GM18951 (cell line): Measurements from ENCODE around the gene NPFFR1.

ENCODE experiments used
- POLR2A ChIP-seq: IDR thresholded peaks from 4 replicates; pipeline ENCODE4 v1.6.1; 2011; ENCODE audit warnings: mild to moderate bottlenecking; ENCODE audit not compliant: insufficient read length, insufficient read depth; ENCODE audit errors: extremely low read depth
- in situ Hi-C: fragments of 300-500 bp; cut with MboI; formaldehyde crosslinking; loops from one replicate; pipeline ENCODE4 v1.12.0; 2022; ENCODE audit warnings: low sequenced_read_pairs, mixed read lengths, inconsistent platforms; ENCODE audit not compliant: unreplicated experiment

Gene NPFFR1

GRCh38 chr10:70283445-70284399 is at the start of gene NPFFR1:
Gene NPFFR1, minus strand, starts transcription at chr10:70284004. Its CDS starts 328 bp downstream, at chr10:70283676.
- in situ Hi-C loops, result no loop called here
- no peak for TF ChIP-seq POLR2A

GRCh38 chr10:70333268-70333667 is 49.5 kb upstream of the NPFFR1 start:
- in situ Hi-C loops, result no loop called here
- TF ChIP-seq POLR2A, result no peak

DNA sequence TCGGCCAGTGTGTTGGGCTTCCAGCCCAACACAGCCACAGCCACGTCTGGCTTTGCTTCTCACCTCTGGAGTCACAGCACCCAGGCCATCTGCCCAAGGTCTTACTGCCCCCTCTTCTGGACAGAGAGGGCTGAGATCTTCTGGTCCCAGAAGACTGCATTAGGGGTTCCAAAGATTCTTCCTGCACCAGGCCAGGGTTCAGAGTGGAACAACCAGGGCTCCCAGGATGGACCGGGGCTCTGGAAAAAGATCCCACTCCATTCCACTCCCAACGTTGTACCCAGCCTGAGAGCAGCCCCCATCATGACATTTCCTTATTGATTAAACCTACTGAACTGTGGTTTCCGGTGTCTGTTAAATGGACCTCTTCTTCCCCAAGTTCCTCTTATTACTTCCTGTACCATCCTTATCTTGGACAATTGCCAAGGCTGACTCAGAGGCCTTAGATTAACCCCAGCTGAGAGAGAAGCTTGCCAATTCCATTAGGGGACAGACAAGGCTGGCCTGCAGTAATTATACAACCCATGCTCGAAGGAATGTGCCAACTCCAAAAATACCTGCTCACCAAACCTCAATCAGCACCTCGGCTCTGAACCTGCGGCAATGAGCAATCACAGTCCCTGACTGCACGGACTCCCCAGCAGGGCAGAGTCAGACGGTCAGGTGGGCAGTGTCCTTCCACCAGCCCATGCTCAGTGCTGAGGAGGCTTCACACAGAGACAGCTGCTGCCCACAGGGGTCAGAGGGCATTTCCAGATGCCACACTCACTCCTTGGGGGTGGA is 47.9 kb upstream of the NPFFR1 start:
- TF ChIP-seq POLR2A, result no peak

GRCh38 chr10:70331160-70331485 is 47.3 kb upstream of the NPFFR1 start:
- no peak for TF ChIP-seq POLR2A
- in situ Hi-C loops, result no loop called here

More for the DNA sequence above, 47.9 kb upstream of the NPFFR1 start:
- in situ Hi-C loops, result no loop called here

- no peak for TF ChIP-seq POLR2A
- in situ Hi-C loops, result no loop called here
Observed at GRCh38 chr10:70330671-70331070, 46.9 kb upstream of the NPFFR1 start.

DNA sequence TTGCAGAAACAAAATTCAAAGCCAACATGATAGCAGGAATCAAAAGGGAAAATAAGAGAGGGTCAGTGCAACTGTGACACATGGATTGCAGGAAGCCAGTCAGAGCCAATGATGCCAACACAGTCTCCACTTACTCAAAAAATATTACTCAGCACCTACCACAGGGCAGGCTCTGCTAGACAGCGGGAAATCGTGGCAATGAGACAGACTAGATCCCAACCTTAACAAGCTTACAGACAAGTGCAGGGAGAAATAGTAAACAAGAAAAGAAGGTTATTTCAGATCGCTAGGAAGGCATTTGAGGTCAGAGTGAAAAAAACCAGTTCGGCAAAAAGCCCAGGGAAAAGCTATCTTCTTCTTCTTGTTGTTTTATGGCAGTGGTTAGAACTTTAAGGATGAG is 45.2 kb upstream of the NPFFR1 start:
- TF ChIP-seq POLR2A, result no peak
- in situ Hi-C loops, result no loop called here

DNA sequence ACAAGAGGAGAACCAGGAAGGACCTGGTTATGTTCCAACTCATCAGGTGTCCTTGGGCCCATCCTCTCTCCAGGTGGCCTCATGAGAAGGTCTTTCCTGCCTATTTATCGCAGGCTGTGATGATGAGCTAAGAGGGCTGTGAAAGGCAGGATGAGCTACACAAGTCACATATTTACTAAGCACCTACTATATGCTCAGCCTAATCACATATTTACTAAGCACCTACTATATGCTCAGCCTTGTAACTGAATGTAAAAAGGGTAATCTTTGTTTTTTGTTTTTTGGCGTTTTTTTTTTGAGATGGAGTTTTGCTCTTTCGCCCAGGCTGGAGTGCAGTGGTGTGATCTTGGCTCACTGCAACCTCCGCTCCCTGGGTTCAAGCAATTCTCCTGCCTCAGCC is 44.2 kb upstream of the NPFFR1 start:
- no peak for TF ChIP-seq POLR2A
- in situ Hi-C loops, result no loop called here

DNA sequence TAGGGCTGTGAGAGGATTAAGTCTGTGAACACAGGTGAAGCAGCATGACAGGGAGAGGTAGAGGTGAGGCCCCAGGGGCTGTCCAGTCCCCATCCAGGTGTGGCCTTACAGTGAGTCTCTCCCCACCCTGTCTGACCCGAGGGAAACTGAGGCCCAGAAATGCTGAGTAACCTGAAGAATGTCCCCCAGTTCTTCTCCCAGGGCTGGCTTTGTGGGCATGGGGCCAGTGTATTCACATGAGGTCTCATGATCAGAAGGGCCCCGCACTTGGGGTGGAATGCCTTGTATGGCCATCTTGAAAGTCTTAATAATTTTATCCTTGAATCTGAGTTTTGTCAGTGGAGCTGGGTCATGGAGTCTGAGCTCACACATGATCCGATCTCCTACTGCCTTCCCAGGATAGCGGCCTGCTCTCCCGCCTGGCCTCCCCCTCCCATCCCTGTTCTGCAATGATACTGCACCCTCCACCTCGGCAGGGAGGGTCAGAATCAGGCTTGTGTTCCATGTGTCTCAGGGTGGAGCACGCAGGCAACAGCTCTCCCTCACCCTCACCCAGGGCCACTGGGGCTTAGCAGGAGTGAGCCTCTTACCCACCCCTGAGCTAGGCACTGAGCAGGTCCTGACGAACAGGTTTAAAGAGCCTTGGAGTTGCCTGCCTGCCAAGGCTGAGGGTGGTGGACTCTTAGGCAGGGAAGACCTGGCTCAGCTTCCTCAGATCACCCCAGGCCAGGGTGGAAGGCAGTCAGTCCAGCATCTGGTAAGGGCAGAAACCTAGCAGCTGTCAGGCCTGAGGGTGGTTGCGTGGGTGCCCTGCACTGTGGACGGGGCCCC is 41.4 kb upstream of the NPFFR1 start:
- in situ Hi-C loops, result no loop called here
- TF ChIP-seq POLR2A, result no peak

GRCh38 chr10:70324339-70324861 is 40.6 kb upstream of the NPFFR1 start:
- in situ Hi-C loops, result no loop called here
- TF ChIP-seq POLR2A, result no peak

DNA sequence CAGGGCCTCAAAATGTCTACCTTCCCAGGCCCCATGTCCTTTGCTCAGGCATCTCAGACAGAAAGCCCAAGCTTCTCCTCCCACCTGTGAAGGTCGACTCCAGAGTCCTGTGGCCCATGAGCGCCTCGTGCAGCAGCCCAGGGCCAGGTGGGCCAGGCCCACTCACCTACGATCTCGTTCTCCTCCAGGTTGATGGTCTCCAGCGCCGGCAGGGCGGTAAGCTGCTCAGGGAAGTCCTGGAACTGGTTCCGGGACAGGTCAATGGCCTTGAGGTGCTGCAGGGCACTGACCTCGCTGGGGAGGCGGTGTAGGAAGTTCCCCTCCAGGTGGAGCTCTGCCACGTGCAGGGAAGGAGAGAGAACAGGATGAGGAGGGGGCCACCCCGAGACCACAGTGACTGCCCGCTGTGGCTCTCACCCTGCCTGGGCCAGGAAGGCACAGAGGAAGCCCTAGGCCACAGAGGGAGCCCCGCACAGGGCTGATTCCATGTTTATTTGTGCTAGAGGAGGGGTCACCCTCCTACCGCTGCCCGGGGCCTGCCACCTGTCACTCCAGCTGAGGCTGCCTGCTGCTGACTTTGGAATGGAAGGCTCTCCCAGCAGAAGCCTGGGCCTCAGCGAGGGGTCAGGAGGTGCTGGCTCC is 40.0 kb upstream of the NPFFR1 start:
- TF ChIP-seq POLR2A, result no peak
- in situ Hi-C loops, result no loop called here

GRCh38 chr10:70323138-70323696 is 39.4 kb upstream of the NPFFR1 start:
- no peak for TF ChIP-seq POLR2A
- in situ Hi-C loops, result no loop called here
